IMR-90 (cell line): ENCODE data around the gene LOXL4. TPM values are rescaled to one million over a fixed set of nuclear protein-coding genes. Genes with fewer than 3 reads are reported as not detected.

Source experiments
- ATAC-seq: fragments of 200-7000 bp; cut with Tn5 transposase; 2 replicates; pipeline ENCODE4 v1.9.1; 2020; ENCODE audit warnings: low read depth, mild to moderate bottlenecking, moderate library complexity
- BruUV-seq: library from RNA; stranded (reverse); fragments of 400-500 nt; replicated peaks from 2 replicates; lab custom pipeline; 2021; lab: Mats Ljungman, UMichigan
- CTCF ChIA-PET: fragments of 300-600 bp; formaldehyde crosslinking; extraction: SDS; loops from one replicate; lab custom pipeline; 2021; ENCODE audit warnings: antibody characterized with exemption; lab: Yijun Ruan, JAX
- POLR2A ChIA-PET: fragments of 300-600 bp; sonication (Branson Sonifier 250); formaldehyde crosslinking; loops from one replicate; lab custom pipeline; 2022; ENCODE audit warnings: antibody characterized with exemption; ENCODE audit not compliant: unreplicated experiment; lab: Charles Lee
- DNase-seq: peaks from one replicate; pipeline ENCODE4 v3.0.0; 2013
- H2AFZ ChIP-seq: replicated peaks from 2 replicates; pipeline ENCODE3; 2013; ENCODE audit warnings: low read length, mild to moderate bottlenecking; ENCODE audit not compliant: poor library complexity
- H2AK5ac ChIP-seq: 2 replicates; pipeline ENCODE4 v1.6.1; 2013; ENCODE audit warnings: low read depth, low read length, inconsistent platforms
- H2AK9ac ChIP-seq: replicated peaks from 2 replicates; pipeline ENCODE3; 2013; ENCODE audit warnings: mild to moderate bottlenecking, low read depth, low read length, moderate library complexity; ENCODE audit not compliant: poor library complexity
- H2BK120ac ChIP-seq: 2 replicates; pipeline ENCODE4 v1.6.1; 2013; ENCODE audit warnings: low read depth, low read length, inconsistent platforms
- H2BK15ac ChIP-seq: 3 replicates; pipeline ENCODE4 v1.6.1; 2013; ENCODE audit warnings: low read depth, low read length, inconsistent platforms
- H2BK20ac ChIP-seq: 2 replicates; pipeline ENCODE4 v1.6.1; 2013; ENCODE audit warnings: low read depth, mild to moderate bottlenecking, inconsistent platforms, low read length, moderate library complexity
- H2BK5ac ChIP-seq: 2 replicates; pipeline ENCODE4 v1.6.1; 2013; ENCODE audit warnings: mild to moderate bottlenecking, low read depth, low read length, inconsistent platforms; ENCODE audit not compliant: poor library complexity, severe bottlenecking
- H3K14ac ChIP-seq: replicated peaks from 2 replicates; pipeline ENCODE4 v1.6.1; 2013; ENCODE audit warnings: low read depth, low read length, inconsistent platforms
- H3K18ac ChIP-seq: 2 replicates; pipeline ENCODE4 v1.6.1; 2013; ENCODE audit warnings: low read depth, low read length, control low read depth
- H3K23ac ChIP-seq: 2 replicates; pipeline ENCODE4 v1.6.1; 2013; ENCODE audit warnings: low read depth, low read length, inconsistent platforms
- H3K27ac ChIP-seq: 2 replicates; pipeline ENCODE4 v1.5.1; 2013; ENCODE audit warnings: mild to moderate bottlenecking, control low read depth, low read length; ENCODE audit not compliant: insufficient read depth
- H3K27me3 ChIP-seq: 2 replicates; pipeline ENCODE4 v1.6.1; 2013; ENCODE audit warnings: low read length; ENCODE audit not compliant: control insufficient read depth, insufficient read depth
- H3K36me3 ChIP-seq: 2 replicates; pipeline ENCODE4 v1.6.1; 2013; ENCODE audit warnings: low read length, mixed read lengths; ENCODE audit not compliant: control insufficient read depth, insufficient read depth
- H3K4ac ChIP-seq: 2 replicates; pipeline ENCODE4 v1.6.1; 2013; ENCODE audit warnings: low read depth, low read length, inconsistent platforms
- H3K4me1 ChIP-seq: 2 replicates; pipeline ENCODE4 v1.6.1; 2013; ENCODE audit warnings: low read length, mixed read lengths; ENCODE audit not compliant: control insufficient read depth, insufficient read depth
- H3K4me2 ChIP-seq: 2 replicates; pipeline ENCODE4 v1.6.1; 2013; ENCODE audit warnings: low read depth, mild to moderate bottlenecking, control low read depth, low read length, moderate library complexity
- H3K4me3 ChIP-seq: 2 replicates; pipeline ENCODE4 v1.5.1; 2013; ENCODE audit warnings: low read depth, mild to moderate bottlenecking, control low read depth, low read length, moderate library complexity; ENCODE audit not compliant: insufficient read depth
- H3K56ac ChIP-seq: 2 replicates; pipeline ENCODE4 v1.6.1; 2013; ENCODE audit warnings: low read length, inconsistent platforms; ENCODE audit not compliant: insufficient read depth; ENCODE audit errors: extremely low read depth
- H3K79me1 ChIP-seq, 2 experiments: 2 replicates each; pipeline ENCODE4 v1.6.1; 2013; ENCODE audit warnings: low read length in 2 of 2, inconsistent platforms in 1 of 2, low read depth in 1 of 2
- H3K9ac ChIP-seq: 2 replicates; pipeline ENCODE4 v1.6.1; 2013; ENCODE audit warnings: low read depth, low read length, control low read depth
- H3K9me1 ChIP-seq: 2 replicates; pipeline ENCODE4 v1.6.1; 2013; ENCODE audit warnings: low read length, inconsistent platforms; ENCODE audit not compliant: insufficient read depth
- H3K9me3 ChIP-seq: 2 replicates; pipeline ENCODE4 v1.6.1; 2013; ENCODE audit warnings: low read length; ENCODE audit not compliant: control insufficient read depth, insufficient read depth
- H4K20me1 ChIP-seq: 2 replicates; pipeline ENCODE4 v1.6.1; 2013; ENCODE audit warnings: low read length, inconsistent platforms; ENCODE audit not compliant: insufficient read depth
- H4K5ac ChIP-seq: 2 replicates; pipeline ENCODE4 v1.6.1; 2013; ENCODE audit warnings: mild to moderate bottlenecking, low read depth, low read length, control low read depth
- H4K8ac ChIP-seq, 2 experiments: 2 replicates each; pipeline ENCODE4 v1.6.1; 2013; ENCODE audit warnings: low read depth in 2 of 2, low read length in 2 of 2, control low read depth in 1 of 2, inconsistent platforms in 1 of 2
- H4K91ac ChIP-seq: 2 replicates; pipeline ENCODE4 v1.6.1; 2013; ENCODE audit warnings: low read depth, low read length, inconsistent platforms; ENCODE audit not compliant: insufficient read depth
- BHLHE40 ChIP-seq: fragments of 150-350 bp; IDR thresholded peaks from 2 replicates; pipeline ENCODE4 v1.6.1; 2016; ENCODE audit warnings: mild to moderate bottlenecking, low read depth, low read length
- CEBPB ChIP-seq: IDR thresholded peaks from 2 replicates; pipeline ENCODE4 v1.6.1; 2012; ENCODE audit warnings: low read depth, low read length, improper control_type of control experiment
- CHD1 ChIP-seq: IDR thresholded peaks from 2 replicates; pipeline ENCODE4 v1.6.1; 2012; ENCODE audit warnings: low read depth, low read length, improper control_type of control experiment
- CTCF ChIP-seq: conservative IDR thresholded peaks from 2 replicates; pipeline ENCODE4 v1.5.1; 2012; ENCODE audit warnings: mild to moderate bottlenecking, low read depth, low read length, improper control_type of control experiment
- ELK1 ChIP-seq: fragments of 150-350 bp; IDR thresholded peaks from 2 replicates; pipeline ENCODE4 v1.6.1; 2016; ENCODE audit warnings: low read depth, mild to moderate bottlenecking, low read length, moderate library complexity, borderline replicate concordance
- FOS ChIP-seq: fragments of 150-350 bp; IDR thresholded peaks from 2 replicates; pipeline ENCODE4 v1.6.1; 2016; ENCODE audit warnings: low read depth, low read length
- MAFK ChIP-seq: IDR thresholded peaks from 2 replicates; pipeline ENCODE4 v1.6.1; 2012; ENCODE audit warnings: low read depth, low read length, improper control_type of control experiment
- MAZ ChIP-seq: IDR thresholded peaks from 2 replicates; pipeline ENCODE4 v1.6.1; 2012; ENCODE audit warnings: low read depth, mild to moderate bottlenecking, low read length, improper control_type of control experiment, moderate library complexity, borderline replicate concordance
- MXI1 ChIP-seq: IDR thresholded peaks from 2 replicates; pipeline ENCODE4 v1.6.1; 2012; ENCODE audit warnings: low read depth, mild to moderate bottlenecking, low read length, moderate library complexity, borderline replicate concordance
- NFE2L2 ChIP-seq: fragments of 150-350 bp; IDR thresholded peaks from 2 replicates; pipeline ENCODE4 v1.6.1; 2016; ENCODE audit warnings: low read depth, mild to moderate bottlenecking, low read length
- POLR2A ChIP-seq: IDR thresholded peaks from 2 replicates; pipeline ENCODE4 v1.6.1; 2012; ENCODE audit warnings: mild to moderate bottlenecking, low read depth, low read length
- RAD21 ChIP-seq: IDR thresholded peaks from 2 replicates; pipeline ENCODE4 v1.6.1; 2012; ENCODE audit warnings: low read length, improper control_type of control experiment
- RCOR1 ChIP-seq: IDR thresholded peaks from 2 replicates; pipeline ENCODE4 v1.6.1; 2012; ENCODE audit warnings: mild to moderate bottlenecking, low read length, improper control_type of control experiment; ENCODE audit not compliant: insufficient replicate concordance
- RFX5 ChIP-seq: IDR thresholded peaks from 2 replicates; pipeline ENCODE4 v1.8.0; 2012; ENCODE audit warnings: low read depth, mild to moderate bottlenecking, low read length, moderate library complexity
- SMC3 ChIP-seq: fragments of 150-350 bp; IDR thresholded peaks from 2 replicates; pipeline ENCODE4 v1.6.1; 2016; ENCODE audit warnings: low read depth, mild to moderate bottlenecking, antibody characterized with exemption, low read length, moderate library complexity
- USF2 ChIP-seq: fragments of 150-350 bp; IDR thresholded peaks from 2 replicates; pipeline ENCODE4 v1.6.1; 2017; ENCODE audit warnings: mild to moderate bottlenecking, antibody characterized with exemption, low read length, low read depth
- WGBS, 2 experiments: methylation state at CpG; one replicate each; pipeline versions ENCODE4 v1.1.5 to v1.1.7; 2013; ENCODE audit warnings: missing lambda C conversion rate in 2 of 2; ENCODE audit not compliant: insufficient read length in 1 of 2; ENCODE audit errors: extremely low coverage in 2 of 2; 5-methylcytosine and 5-hydroxymethylcytosine counted together
- dilution Hi-C: fragments of 300-500 bp; cut with HindIII; formaldehyde crosslinking; loops from one replicate; pipeline ENCODE4 v1.14.3; 2018; ENCODE audit warnings: low sequenced_read_pairs; ENCODE audit not compliant: unreplicated experiment
- in situ Hi-C: fragments of 300-500 bp; cut with MboI; formaldehyde crosslinking; loops from 3 replicates; pipeline ENCODE4 v1.14.3; 2019; ENCODE audit warnings: low sequenced_read_pairs, inconsistent platforms, mixed read lengths
- intact Hi-C: fragments of 100-400 bp; cut with micrococcal nuclease; formaldehyde crosslinking; loops from 2 replicates; pipeline ENCODE4 v1.10.0; 2022
- polyA plus RNA-seq, 3 experiments: library from polyadenylated mRNA; depleted of rRNA; stranded (reverse); fragments of >200 nt; gene quantifications; 2 replicates each; pipeline ENCODE4 v1.2.3, GENCODE V29; 2012; ENCODE audit warnings: low replicate concordance in 1 of 3
- total RNA-seq: library from RNA; depleted of rRNA; stranded (reverse); fragments of >200 nt; gene quantifications from 2 replicates; pipeline ENCODE4 v1.2.3, GENCODE V29; 2012

Gene LOXL4
- total and polyA plus RNA-seq, 2 of the 4 experiments (the other 2 are of a cell fraction) = 20.8 to 26.7 TPM

GRCh38 chr10:98240524-98240923, 27.5 kb downstream of the LOXL4 start:
- Histone ChIP-seq H3K4me1 (peaks cover 8% of the 10 kb centered on the region; the same call in 1 of the 2 replicates), H4K20me1 (no peaks in the 10 kb centered on the region), H3K9ac (no peak overlapping the region), H3K4me2 (no peak overlapping the region), H3K9me1 (no peaks in the 10 kb centered on the region), H2BK5ac (no peak overlapping the region), H3K27ac (no peak overlapping the region), H3K23ac (no peak overlapping the region), H4K5ac (no peak overlapping the region), H2AK5ac (no peak overlapping the region), H2BK20ac (no peak overlapping the region), H3K18ac (no peak overlapping the region), H2AK9ac (no peak overlapping the region), H3K9me3 (no peaks in the 10 kb centered on the region), H3K4ac (no peak overlapping the region), H4K8ac (no peak overlapping the region), H3K36me3 (peaks cover 14% of the 10 kb centered on the region), H4K91ac (no peak overlapping the region), H2BK15ac (no peak overlapping the region), H3K27me3 (no peaks in the 10 kb centered on the region), H3K79me1 (no peaks in the 10 kb centered on the region), H3K14ac (no peak overlapping the region), H3K56ac (no peak overlapping the region), H2AFZ (no peak overlapping the region), H2BK120ac (no peak overlapping the region), H3K4me3 (no peak overlapping the region)
- ChIA-PET CTCF (no interaction called here), POLR2A (no interaction called here)
- intact Hi-C loops (loop anchor here (5.0 kb wide), 1 partner anchor 227 kb away; no protein-coding TSS in a partner anchor), dilution Hi-C loops (no loop called here), in situ Hi-C loops (no loop called here)
- DNase-seq (no peak), ATAC-seq (no peak)
- BruUV-seq = no TSS peak
- no CpG with 5 or more reads among the region's 3 CpGs for WGBS, 2 experiments
- TF ChIP-seq MAFK (no peak), ELK1 (no peak), FOS (no peak), RAD21 (no peak), POLR2A (no peak), CHD1 (no peak), BHLHE40 (no peak), NFE2L2 (no peak), USF2 (no peak), MAZ (no peak), MXI1 (no peak), CEBPB (no peak), CTCF (no peak), RFX5 (no peak), SMC3 (no peak), RCOR1 (no peak)
